K562 (cell line): Measurements from ENCODE around the gene LRRC75A. TPM values are rescaled to one million over a fixed set of nuclear protein-coding genes. Genes with fewer than 3 reads are reported as not detected.

Source experiments
- ATAC-seq: fragments of 200-7000 bp; cut with Tn5 transposase; 3 replicates; pipeline ENCODE4 v1.9.1; 2020; ENCODE audit warnings: moderate library complexity
- BruUV-seq: library from RNA; stranded (reverse); fragments of 400-500 nt; replicated peaks from 2 replicates; lab custom pipeline; 2021; lab: Mats Ljungman, UMichigan
- CTCF ChIA-PET: fragments of 300-600 bp; formaldehyde crosslinking; extraction: SDS; loops from one replicate; lab custom pipeline; 2021; ENCODE audit warnings: low intra/inter-chr PET ratio; lab: Yijun Ruan, JAX
- POLR2A ChIA-PET: fragments of 300-600, 350-650 bp; sonication (Branson Sonifier 250); formaldehyde crosslinking; extraction: SDS; loops from one replicate; lab custom pipeline; 2021; ENCODE audit warnings: antibody characterized with exemption, inconsistent platforms; lab: Yijun Ruan, JAX
- DNase-seq, 4 experiments: peaks; one replicate each; pipeline versions ENCODE4 v3.0.0 to v3.0.0-alpha.2; 2011 to 2018; ENCODE audit warnings: low spot score in 3 of 4, mixed read lengths in 3 of 4; ENCODE audit errors: extremely low read depth in 1 of 4
- FAIRE-seq: peaks from 2 replicates; lab custom pipeline; 2011; peaks lifted over from hg19 to GRCh38; lab: Jason Lieb, UNC
- H2AFZ ChIP-seq: 2 replicates; pipeline ENCODE4 v1.6.0; 2011; ENCODE audit warnings: low read depth, low read length, control low read depth, inconsistent platforms
- H3K27ac ChIP-seq: fragments of 200-600 bp; 3 replicates; pipeline ENCODE4 v1.8.0; 2011; ENCODE audit warnings: low read depth, mild to moderate bottlenecking, control low read depth, inconsistent platforms, low read length, moderate library complexity, mixed read lengths; ENCODE audit errors: extremely low read depth
- H3K27me3 ChIP-seq, 2 experiments: fragments of 300-600 bp in 1 of 2; 2 replicates in 1 of 2; 3 replicates in 1 of 2; pipeline versions ENCODE4 v1.6.0 to v1.8.0; 2011; ENCODE audit warnings: inconsistent platforms in 2 of 2, low read length in 2 of 2, mild to moderate bottlenecking in 1 of 2, mixed read lengths in 1 of 2, moderate library complexity in 1 of 2; ENCODE audit not compliant: control insufficient read depth in 2 of 2, insufficient read depth in 2 of 2
- H3K36me3 ChIP-seq: fragments of 300-600 bp; 3 replicates; pipeline ENCODE4 v1.8.0; 2011; ENCODE audit warnings: mild to moderate bottlenecking, low read length, inconsistent platforms; ENCODE audit not compliant: control insufficient read depth, insufficient read depth
- H3K4me1 ChIP-seq, 2 experiments: fragments of 200-600 bp in 1 of 2; replicated peaks in 1 of 2; 2 replicates in 1 of 2; 3 replicates in 1 of 2; pipeline versions ENCODE4 v1.5.1 to v1.8.0; 2011; ENCODE audit warnings: inconsistent platforms in 2 of 2, low read length in 2 of 2, mild to moderate bottlenecking in 1 of 2, mixed read lengths in 1 of 2, moderate library complexity in 1 of 2; ENCODE audit not compliant: control insufficient read depth in 2 of 2, insufficient read depth in 2 of 2
- H3K4me2 ChIP-seq: 2 replicates; pipeline ENCODE4 v1.6.1; 2011; ENCODE audit warnings: low read length, control low read depth, inconsistent platforms, mixed read lengths; ENCODE audit not compliant: insufficient read depth
- H3K4me3 ChIP-seq: fragments of 200-600 bp; sonication (generic), shearing (Covaris generic); 2 replicates; pipeline ENCODE4 v1.5.1; 2016; ENCODE audit warnings: control low read depth, inconsistent platforms
- H3K79me2 ChIP-seq: fragments of 200-600 bp; 3 replicates; pipeline ENCODE4 v1.8.0; 2011; ENCODE audit warnings: low read length, inconsistent platforms; ENCODE audit not compliant: control insufficient read depth, insufficient read depth
- H3K9ac ChIP-seq, 2 experiments: 2 replicates each; pipeline versions ENCODE4 v1.6.0 to v1.6.1; 2011; ENCODE audit warnings: low read depth in 2 of 2, low read length in 2 of 2, control low read depth in 1 of 2, inconsistent platforms in 1 of 2, mild to moderate bottlenecking in 1 of 2, mixed read lengths in 1 of 2; ENCODE audit not compliant: insufficient read depth in 1 of 2
- H3K9me1 ChIP-seq: one replicate; pipeline ENCODE4 v1.6.0; 2011; ENCODE audit warnings: inconsistent platforms, mild to moderate bottlenecking, low read length, moderate library complexity; ENCODE audit not compliant: control insufficient read depth, insufficient read depth
- H3K9me3 ChIP-seq: replicated peaks from 2 replicates; pipeline ENCODE4 v1.5.1; 2011; ENCODE audit warnings: low read depth, low read length, inconsistent platforms; ENCODE audit not compliant: control insufficient read depth, insufficient read depth
- H4K20me1 ChIP-seq: replicated peaks from 2 replicates; pipeline ENCODE4 v1.6.1; 2011; ENCODE audit warnings: low read length, inconsistent platforms, mixed read lengths; ENCODE audit not compliant: control insufficient read depth, insufficient read depth
- KLF13 ChIP-seq: fragments of 450-650 bp; IDR thresholded peaks from 2 replicates; pipeline ENCODE4 v1.6.1; 2016; ENCODE audit warnings: missing genetic modification characterization, low read depth, mild to moderate bottlenecking, missing compliant biosample characterization, moderate library complexity, borderline replicate concordance
- MIER1 ChIP-seq: fragments of 450-650 bp; IDR thresholded peaks from 2 replicates; pipeline ENCODE4 v1.6.1; 2016; ENCODE audit warnings: antibody characterized with exemption, mild to moderate bottlenecking, low read depth
- ZNF134 ChIP-seq: fragments of 250-450 bp; sonication (Bioruptor Pico); conservative IDR thresholded peaks from 2 replicates; pipeline ENCODE4 v1.4.0; 2020
- ZNF3 ChIP-seq: fragments of 250-450 bp; sonication (Bioruptor Pico); IDR thresholded peaks from 2 replicates; pipeline ENCODE4 v1.5.0; 2021; ENCODE audit warnings: mild to moderate bottlenecking, moderate library complexity
- WGBS: fragments of 100-300 bp; shearing (Covaris generic); methylation state at CpG from one replicate; pipeline ENCODE4 v1.1.6; 2016; ENCODE audit warnings: low coverage, mixed read lengths; ENCODE audit not compliant: insufficient coverage; ENCODE audit errors: missing lambda C conversion rate; 5-methylcytosine and 5-hydroxymethylcytosine counted together
- in situ Hi-C: fragments of 300-500 bp; cut with MboI; formaldehyde crosslinking; loops from 4 replicates; pipeline ENCODE4 v1.15.0; 2018; ENCODE audit warnings: inconsistent platforms, mixed read lengths
- intact Hi-C: fragments of 100-400 bp; cut with micrococcal nuclease; formaldehyde crosslinking; loops from 2 replicates; pipeline ENCODE4 v1.14.2; 2022
- polyA plus RNA-seq, 8 experiments: library from polyadenylated mRNA; depleted of rRNA in 4 of 8; stranded (reverse) in 5 of 8; unstranded in 3 of 8; fragments of >200 nt; fragmentation: Nextera tagmentation in 2 of 8; fragmentation: Illumina TruSeq in 1 of 8; extraction: Ambion mirVana in 2 of 8; extraction: Trizol in 1 of 8; gene quantifications; 2 replicates each; pipeline versions ENCODE4 v1.2.1 to v1.2.3, GENCODE V29; 2011 to 2014; ENCODE audit warnings: inconsistent platforms in 1 of 8, missing spikeins in 1 of 8
- total RNA-seq, 7 experiments: library from RNA; depleted of rRNA in 6 of 7; stranded (reverse); fragments of >200 nt in 6 of 7; fragmentation: Illumina TruSeq in 2 of 7; extraction: Trizol in 2 of 7; gene quantifications; 2 replicates each; pipeline versions ENCODE4 v1.2.1 to v1.2.3, GENCODE V29; 2011 to 2021; ENCODE audit warnings: low replicate concordance in 1 of 7
- TF ChIP-seq, protein P1 (sequence below): fragments of 250-450 bp; sonication (Bioruptor Pico); IDR thresholded peaks from 2 replicates; pipeline ENCODE4 v1.4.0; 2020; ENCODE audit warnings: mild to moderate bottlenecking, moderate library complexity

The LRRC75A gene
- total and polyA plus RNA-seq, 9 of the 15 experiments (the other 6 are each of a cell fraction or from before 2014, with no cell fraction given), result 0.04 to 0.34 (median 0.08) TPM; not detected in 5

DNA sequence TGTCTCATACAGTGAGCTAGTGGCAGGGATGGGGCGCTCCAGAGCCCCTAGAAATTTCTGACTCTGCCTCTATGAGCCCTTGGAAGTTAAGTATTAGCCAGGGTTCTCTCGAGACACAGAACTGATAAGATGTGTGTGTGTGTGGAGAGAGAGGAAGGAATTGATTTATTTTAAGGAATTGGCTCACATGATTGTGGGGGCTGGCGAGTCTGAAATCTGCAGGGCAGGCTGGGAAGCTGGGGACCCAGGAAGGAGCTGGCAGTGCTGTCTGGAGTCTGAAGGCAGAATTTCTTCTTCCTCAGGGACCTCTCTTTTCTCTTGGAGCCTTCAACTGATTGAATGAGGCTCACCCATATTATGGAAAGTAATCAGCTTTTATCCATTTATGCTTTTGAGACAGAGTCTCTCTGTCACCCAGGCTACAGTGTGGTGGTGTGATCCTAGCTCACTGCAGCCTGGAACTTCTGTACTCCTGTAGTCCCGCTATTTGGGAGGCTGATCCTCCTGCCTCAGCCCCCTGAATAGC is 16.8 kb downstream of the LRRC75A start:
- Histone ChIP-seq H4K20me1 (no peaks in the 10 kb centered on the region; the same call in 1 of the 2 replicates), H3K4me3 (no peak overlapping the region), H3K9me3 (no peaks in the 10 kb centered on the region), H3K4me2 (no peak overlapping the region), H3K27me3 (peaks cover 2 to 46% of the 10 kb centered on the region in 2 experiments), H3K36me3 (no peaks in the 10 kb centered on the region), H3K79me2 (no peaks in the 10 kb centered on the region), H3K9ac (no peak overlapping the region), H3K4me1 (no peaks in the 10 kb centered on the region; a peak in 1 of 5 replicates), H3K27ac (no peak overlapping the region), H3K9me1 (no peaks in the 10 kb centered on the region), H2AFZ (no peak overlapping the region)
- DNase-seq (no peak), ATAC-seq (no peak), FAIRE-seq (no peak)
- 5% methylated on average over 4 of the region's 4 CpGs for WGBS
- TF ChIP-seq ZNF3 (CRISPR knock-in tag), result no peak
- peak; percentile 89 for TF ChIP-seq ZNF134 (CRISPR knock-in tag)
- CTCF ChIA-PET, result no interaction called here
- intact Hi-C loops (no loop called here), in situ Hi-C loops (no loop called here)
- POLR2A ChIA-PET, result interaction anchor here (0.6 to 1.3 kb wide), 3 partner anchors 9 to 12 kb away, joined by 3 read pairs; no protein-coding TSS in a partner anchor
- no TSS peak for BruUV-seq

DNA sequence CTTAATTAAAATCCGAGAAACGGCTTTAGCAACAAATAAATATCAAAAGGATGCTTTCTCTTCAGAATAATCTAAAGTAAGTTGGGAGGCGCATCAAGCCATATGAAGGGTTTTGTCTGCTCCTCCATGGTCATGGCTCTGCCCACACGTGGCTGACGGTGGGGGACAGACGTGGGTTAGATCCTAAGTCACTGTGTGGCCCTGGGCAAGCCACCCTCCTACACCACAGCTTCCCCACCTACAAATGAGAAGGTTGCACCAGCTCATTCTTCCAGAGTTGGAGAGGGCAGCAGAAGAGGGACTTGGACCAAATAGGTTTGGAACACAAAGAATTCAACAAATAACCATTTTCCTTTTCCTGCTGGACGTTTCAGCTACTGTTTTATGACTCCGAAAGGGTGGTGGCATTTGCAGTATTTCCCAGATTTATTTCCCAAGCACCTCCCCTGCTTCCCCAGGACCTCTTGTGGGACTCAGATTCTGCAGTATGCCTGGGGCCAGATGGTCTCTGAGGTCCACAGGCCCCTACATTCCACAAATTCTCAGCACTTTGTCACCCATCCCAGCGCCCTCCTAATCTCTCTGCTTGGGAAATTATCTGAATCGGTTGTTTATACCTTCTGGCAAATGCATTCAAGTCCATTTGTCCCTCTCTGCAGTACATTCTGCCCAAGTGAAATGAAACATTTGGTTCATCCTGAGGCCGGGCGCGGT is 17.8 kb downstream of the LRRC75A start:
- ATAC-seq, result no peak
- no peaks in the 10 kb centered on the region; the same call in none of the 2 replicates for H4K20me1 ChIP-seq
- no peak overlapping the region for H3K4me2 ChIP-seq
- no peak overlapping the region for H3K27ac ChIP-seq
- no peaks in the 10 kb centered on the region for H3K79me2 ChIP-seq
- H3K9ac ChIP-seq, result no peak overlapping the region
- no peak overlapping the region for H2AFZ ChIP-seq
- H3K9me3 ChIP-seq, result no peaks in the 10 kb centered on the region
- no peaks in the 10 kb centered on the region; a peak in 1 of 5 replicates for H3K4me1 ChIP-seq
- peaks cover 9 to 55% of the 10 kb centered on the region in 2 experiments for H3K27me3 ChIP-seq
- TF ChIP-seq, protein P1, sequence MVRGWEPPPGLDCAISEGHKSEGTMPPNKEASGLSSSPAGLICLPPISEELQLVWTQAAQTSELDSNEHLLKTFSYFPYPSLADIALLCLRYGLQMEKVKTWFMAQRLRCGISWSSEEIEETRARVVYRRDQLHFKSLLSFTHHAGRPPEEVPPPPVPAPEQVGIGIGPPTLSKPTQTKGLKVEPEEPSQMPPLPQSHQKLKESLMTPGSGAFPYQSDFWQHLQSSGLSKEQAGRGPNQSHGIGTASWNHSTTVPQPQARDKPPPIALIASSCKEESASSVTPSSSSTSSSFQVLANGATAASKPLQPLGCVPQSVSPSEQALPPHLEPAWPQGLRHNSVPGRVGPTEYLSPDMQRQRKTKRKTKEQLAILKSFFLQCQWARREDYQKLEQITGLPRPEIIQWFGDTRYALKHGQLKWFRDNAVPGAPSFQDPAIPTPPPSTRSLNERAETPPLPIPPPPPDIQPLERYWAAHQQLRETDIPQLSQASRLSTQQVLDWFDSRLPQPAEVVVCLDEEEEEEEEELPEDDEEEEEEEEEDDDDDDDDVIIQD (CRISPR knock-in tag), result no peak
- TF ChIP-seq MIER1 (no peak), KLF13 (tag) (no peak)
- TF ChIP-seq, all 486 proteins: peak for 0
- Histone ChIP-seq H3K4me3 (no peak overlapping the region), H3K9me1 (no peaks in the 10 kb centered on the region), H3K36me3 (no peaks in the 10 kb centered on the region)
- in situ Hi-C loops, result no loop called here
- 21% methylated on average over 13 of the region's 13 CpGs for WGBS
- POLR2A ChIA-PET, result interaction anchor here (0.6 kb wide), 1 partner anchor 11 kb away, joined by 3 read pairs; no protein-coding TSS in a partner anchor
- FAIRE-seq, result no peak
- intact Hi-C loops, result no loop called here
- CTCF ChIA-PET, result no interaction called here
- no TSS peak for BruUV-seq
- no peak for DNase-seq
